PFSK-1 (cell line): ENCODE results near the gene KLHL11.
A peak's percentile ranks its signal among the peaks of the same experiment; 100 is the strongest.

Source experiments
- FOXP2 ChIP-seq: optimal IDR thresholded peaks from 2 replicates; pipeline ENCODE3; 2011; ENCODE audit warnings: borderline replicate concordance, control low read depth, inconsistent platforms; ENCODE audit not compliant: insufficient read depth; ENCODE audit errors: extremely low read length, extremely low read depth
- POLR2AphosphoS5 ChIP-seq: IDR thresholded peaks from 2 replicates; pipeline ENCODE4 v1.6.1; 2012; ENCODE audit warnings: low read depth, mild to moderate bottlenecking, control low read depth, low read length, moderate library complexity
- SIN3A ChIP-seq: IDR thresholded peaks from 2 replicates; pipeline ENCODE4 v1.6.1; 2012; ENCODE audit warnings: mild to moderate bottlenecking, low read length, moderate library complexity, borderline replicate concordance; ENCODE audit not compliant: insufficient read depth
- TAF1 ChIP-seq: IDR thresholded peaks from 2 replicates; pipeline ENCODE4 v1.6.1; 2012; ENCODE audit warnings: low read length, control low read depth, borderline replicate concordance; ENCODE audit not compliant: insufficient read depth
- TF ChIP-seq, protein P1 (sequence below), 2 experiments: IDR thresholded peaks; 2 replicates each; pipeline versions ENCODE4 v1.6.1 to v1.8.0; 2011 to 2012; ENCODE audit warnings: low read depth in 2 of 2, low read length in 2 of 2, control low read depth in 1 of 2, inconsistent platforms in 1 of 2, mild to moderate bottlenecking in 1 of 2, moderate library complexity in 1 of 2; ENCODE audit not compliant: insufficient read depth in 1 of 2

KLHL11 gene

DNA sequence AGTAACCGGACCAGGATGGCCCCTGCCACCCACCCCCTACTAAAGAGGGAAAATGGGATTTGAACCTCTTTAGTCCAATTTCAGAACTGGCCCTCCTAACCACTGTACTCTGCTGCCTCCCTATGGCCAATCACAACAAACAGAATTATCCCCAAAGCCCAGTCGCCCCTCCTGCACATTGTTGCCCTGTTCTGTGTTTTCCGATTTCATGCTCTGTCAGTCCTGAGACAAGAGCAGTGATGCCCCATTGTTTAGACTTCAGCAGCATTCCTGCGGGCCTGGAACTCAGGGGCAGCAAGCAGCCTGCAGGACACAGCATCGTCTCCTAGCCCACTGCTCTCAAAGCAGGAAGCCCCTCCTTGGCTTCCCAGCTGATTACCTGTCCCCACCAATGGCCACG, 20.5 kb upstream of the KLHL11 start:
- no peak for TF ChIP-seq POLR2AphosphoS5
- TF ChIP-seq TAF1 = no peak
- no peak for TF ChIP-seq FOXP2
- TF ChIP-seq, protein P1, sequence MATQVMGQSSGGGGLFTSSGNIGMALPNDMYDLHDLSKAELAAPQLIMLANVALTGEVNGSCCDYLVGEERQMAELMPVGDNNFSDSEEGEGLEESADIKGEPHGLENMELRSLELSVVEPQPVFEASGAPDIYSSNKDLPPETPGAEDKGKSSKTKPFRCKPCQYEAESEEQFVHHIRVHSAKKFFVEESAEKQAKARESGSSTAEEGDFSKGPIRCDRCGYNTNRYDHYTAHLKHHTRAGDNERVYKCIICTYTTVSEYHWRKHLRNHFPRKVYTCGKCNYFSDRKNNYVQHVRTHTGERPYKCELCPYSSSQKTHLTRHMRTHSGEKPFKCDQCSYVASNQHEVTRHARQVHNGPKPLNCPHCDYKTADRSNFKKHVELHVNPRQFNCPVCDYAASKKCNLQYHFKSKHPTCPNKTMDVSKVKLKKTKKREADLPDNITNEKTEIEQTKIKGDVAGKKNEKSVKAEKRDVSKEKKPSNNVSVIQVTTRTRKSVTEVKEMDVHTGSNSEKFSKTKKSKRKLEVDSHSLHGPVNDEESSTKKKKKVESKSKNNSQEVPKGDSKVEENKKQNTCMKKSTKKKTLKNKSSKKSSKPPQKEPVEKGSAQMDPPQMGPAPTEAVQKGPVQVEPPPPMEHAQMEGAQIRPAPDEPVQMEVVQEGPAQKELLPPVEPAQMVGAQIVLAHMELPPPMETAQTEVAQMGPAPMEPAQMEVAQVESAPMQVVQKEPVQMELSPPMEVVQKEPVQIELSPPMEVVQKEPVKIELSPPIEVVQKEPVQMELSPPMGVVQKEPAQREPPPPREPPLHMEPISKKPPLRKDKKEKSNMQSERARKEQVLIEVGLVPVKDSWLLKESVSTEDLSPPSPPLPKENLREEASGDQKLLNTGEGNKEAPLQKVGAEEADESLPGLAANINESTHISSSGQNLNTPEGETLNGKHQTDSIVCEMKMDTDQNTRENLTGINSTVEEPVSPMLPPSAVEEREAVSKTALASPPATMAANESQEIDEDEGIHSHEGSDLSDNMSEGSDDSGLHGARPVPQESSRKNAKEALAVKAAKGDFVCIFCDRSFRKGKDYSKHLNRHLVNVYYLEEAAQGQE (IDR thresholded peaks at IDR 0.05; ENCODE audit: insufficient read depth in 1 of 2, low read depth in 2 of 2, low read length in 2 of 2) = no peak
- no peak for TF ChIP-seq SIN3A

DNA sequence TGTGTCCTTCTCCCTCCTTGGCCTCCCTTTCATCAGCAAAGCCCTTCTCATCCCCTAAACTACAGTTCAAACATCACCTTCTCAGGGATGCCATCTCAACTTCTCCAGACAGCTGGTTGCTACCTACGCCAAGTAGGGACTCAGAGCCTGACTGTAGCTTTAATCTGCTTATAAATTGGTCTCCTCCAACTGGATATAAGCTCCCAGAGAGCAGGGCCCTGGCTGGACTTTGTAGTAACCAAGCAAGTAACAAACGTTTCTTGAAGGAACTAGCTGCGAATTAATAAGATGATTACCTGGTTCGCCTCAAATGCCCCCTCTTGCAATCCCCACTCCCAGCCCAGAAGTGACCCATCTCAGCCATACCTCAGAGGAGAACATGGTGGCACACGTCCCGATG, 17.5 kb upstream of the KLHL11 start:
- no peak for TF ChIP-seq POLR2AphosphoS5
- TF ChIP-seq, protein P1 (IDR thresholded peaks at IDR 0.05; ENCODE audit: insufficient read depth in 1 of 2, low read depth in 2 of 2, low read length in 2 of 2) = no peak
- no peak for TF ChIP-seq TAF1
- TF ChIP-seq SIN3A = no peak
- no peak for TF ChIP-seq FOXP2

DNA sequence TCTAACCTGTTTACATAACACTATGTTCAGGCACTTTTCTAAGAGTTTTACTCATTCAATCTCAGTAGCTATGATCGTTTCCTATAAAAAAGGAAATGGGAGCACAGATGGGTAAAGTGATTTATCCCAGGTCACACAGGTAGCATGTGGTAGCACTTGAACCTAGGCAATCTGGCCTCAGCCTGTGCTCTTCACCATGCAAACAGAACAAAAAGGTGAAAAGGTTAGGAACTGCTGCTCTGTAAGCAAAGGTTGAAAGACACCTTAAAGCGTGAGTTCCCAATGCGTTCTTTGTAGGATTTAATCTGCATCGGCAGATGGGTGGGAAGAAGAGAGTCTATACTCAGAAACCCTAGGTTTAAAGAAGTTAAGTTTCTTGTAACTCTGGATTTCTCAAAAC, 14.9 kb upstream of the KLHL11 start:
- TF ChIP-seq, protein P1 (IDR thresholded peaks at IDR 0.05; ENCODE audit: insufficient read depth in 1 of 2, low read depth in 2 of 2, low read length in 2 of 2) = no peak

DNA sequence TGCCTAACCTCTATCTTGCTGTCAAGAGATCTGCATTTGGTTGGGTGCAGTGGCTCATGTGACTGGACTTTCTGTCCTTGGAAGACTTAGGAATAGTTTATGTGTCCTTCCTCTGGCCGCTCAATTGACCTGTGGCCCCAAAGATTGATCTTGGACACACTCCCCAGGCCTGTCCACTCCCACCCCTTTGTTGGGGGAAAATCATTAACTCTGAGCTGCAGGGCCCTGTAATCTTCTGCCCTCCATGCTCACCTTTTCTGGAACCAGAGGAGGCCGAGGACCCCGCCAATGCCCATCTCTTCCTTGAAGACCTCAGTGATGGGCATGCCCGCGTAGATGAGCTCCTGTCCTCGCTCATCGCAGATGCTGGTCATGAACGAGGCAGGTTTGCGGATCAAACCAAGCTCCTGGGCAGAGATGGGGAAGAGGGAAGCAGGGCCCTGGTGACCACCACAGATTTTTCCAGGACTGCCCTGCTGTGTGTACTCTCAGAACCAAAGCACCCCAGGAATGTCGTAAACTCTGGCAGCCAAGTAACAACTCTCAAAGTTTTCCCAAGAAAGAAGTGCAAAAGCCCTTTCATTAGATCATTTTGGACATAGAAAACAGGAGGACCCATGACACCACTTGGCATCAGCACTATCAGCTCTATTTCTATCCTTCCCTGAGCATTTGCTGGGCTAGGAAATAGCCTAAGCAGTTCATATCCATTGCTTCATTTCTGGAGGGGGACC, 8.5 kb upstream of the KLHL11 start:
- TF ChIP-seq, protein P1 (IDR thresholded peaks at IDR 0.05; ENCODE audit: insufficient read depth in 1 of 2, low read depth in 2 of 2, low read length in 2 of 2) = no peak
- TF ChIP-seq FOXP2 = no peak
- no peak for TF ChIP-seq TAF1
- TF ChIP-seq SIN3A = no peak
- no peak for TF ChIP-seq POLR2AphosphoS5

DNA sequence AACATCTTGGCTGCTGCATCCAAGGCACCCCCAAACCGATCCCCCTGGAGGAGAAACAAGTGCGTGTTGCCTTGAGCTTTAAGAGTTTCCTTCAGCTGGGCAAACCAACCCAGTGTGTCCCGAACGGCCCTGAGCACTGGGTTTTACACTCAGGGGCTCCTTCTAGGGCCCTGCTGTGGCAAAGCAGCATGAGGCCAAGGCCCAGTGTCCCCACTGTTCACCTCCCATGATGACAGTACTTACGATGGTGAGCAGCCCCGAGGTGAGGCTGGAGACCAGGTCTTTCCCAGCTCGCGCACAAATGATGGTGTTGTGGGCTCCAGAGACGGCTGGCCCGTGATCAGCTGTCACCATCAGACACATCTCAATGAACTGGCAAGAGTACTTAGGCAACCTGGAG, 6.6 kb upstream of the KLHL11 start:
- TF ChIP-seq POLR2AphosphoS5 = 0 out of 2 replicates have a peak, but pooled peaks have one; percentile 18
- TF ChIP-seq TAF1 = no peak
